ENCODE data around the gene BLVRA.
"Not testable (repeated sequence)": the region's sequence is repeated elsewhere in the genome, so short reads cannot be mapped to it uniquely, and the experiment has no call there.

The BLVRA gene

DNA sequence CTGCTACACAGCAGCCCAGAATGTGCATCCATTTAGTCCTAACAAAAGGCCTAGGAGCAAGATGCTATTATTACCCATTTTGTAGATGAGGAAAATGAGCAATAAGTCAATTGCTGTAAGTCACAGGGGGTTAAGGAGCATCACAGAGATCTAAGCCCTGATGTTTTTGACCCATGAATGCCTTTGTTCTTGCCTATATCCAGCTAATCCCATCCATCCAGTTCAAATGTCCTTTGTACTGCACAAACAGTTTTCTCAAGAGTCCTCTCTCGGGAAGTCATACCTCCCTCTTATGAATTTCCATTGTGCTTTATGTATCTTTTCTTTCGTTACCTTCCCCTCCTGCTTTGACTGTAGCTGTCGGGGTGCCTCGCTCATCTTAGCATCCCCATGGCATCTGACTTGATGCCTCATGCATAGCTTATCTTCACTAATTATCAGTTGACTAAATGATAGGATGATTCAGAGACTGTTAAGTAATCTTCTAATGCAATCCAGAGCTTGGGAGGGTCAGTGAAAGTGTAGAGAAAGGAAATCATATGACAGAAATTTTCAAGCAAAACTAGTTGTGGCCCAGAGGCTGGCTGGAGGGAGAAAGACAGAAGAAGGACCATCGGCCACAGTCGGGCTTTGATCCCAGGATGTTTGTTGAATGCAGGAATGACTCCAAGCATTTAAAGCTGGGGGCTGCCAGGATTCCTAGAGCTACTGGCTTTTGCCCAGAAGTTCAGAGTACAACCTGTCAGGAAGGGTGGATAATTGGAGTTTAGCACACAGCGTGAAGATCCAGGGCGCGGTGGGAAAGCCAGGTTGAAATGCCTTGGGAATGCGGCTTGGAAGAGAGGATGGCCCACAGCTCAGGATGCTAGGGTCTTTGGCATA, 23.5 kb downstream of the BLVRA start:
- DNase-seq (ENCODE audit: extremely low read depth, low read depth), result no peak
- TF ChIP-seq, protein P1, sequence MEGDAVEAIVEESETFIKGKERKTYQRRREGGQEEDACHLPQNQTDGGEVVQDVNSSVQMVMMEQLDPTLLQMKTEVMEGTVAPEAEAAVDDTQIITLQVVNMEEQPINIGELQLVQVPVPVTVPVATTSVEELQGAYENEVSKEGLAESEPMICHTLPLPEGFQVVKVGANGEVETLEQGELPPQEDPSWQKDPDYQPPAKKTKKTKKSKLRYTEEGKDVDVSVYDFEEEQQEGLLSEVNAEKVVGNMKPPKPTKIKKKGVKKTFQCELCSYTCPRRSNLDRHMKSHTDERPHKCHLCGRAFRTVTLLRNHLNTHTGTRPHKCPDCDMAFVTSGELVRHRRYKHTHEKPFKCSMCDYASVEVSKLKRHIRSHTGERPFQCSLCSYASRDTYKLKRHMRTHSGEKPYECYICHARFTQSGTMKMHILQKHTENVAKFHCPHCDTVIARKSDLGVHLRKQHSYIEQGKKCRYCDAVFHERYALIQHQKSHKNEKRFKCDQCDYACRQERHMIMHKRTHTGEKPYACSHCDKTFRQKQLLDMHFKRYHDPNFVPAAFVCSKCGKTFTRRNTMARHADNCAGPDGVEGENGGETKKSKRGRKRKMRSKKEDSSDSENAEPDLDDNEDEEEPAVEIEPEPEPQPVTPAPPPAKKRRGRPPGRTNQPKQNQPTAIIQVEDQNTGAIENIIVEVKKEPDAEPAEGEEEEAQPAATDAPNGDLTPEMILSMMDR (IDR thresholded peaks at IDR 0.05; ENCODE audit: low read depth, low read length, missing control alignments), result no peak
- no peak overlapping the region for H3K4me3 ChIP-seq (replicated peaks; ENCODE audit: low read depth, low read length)

DNA sequence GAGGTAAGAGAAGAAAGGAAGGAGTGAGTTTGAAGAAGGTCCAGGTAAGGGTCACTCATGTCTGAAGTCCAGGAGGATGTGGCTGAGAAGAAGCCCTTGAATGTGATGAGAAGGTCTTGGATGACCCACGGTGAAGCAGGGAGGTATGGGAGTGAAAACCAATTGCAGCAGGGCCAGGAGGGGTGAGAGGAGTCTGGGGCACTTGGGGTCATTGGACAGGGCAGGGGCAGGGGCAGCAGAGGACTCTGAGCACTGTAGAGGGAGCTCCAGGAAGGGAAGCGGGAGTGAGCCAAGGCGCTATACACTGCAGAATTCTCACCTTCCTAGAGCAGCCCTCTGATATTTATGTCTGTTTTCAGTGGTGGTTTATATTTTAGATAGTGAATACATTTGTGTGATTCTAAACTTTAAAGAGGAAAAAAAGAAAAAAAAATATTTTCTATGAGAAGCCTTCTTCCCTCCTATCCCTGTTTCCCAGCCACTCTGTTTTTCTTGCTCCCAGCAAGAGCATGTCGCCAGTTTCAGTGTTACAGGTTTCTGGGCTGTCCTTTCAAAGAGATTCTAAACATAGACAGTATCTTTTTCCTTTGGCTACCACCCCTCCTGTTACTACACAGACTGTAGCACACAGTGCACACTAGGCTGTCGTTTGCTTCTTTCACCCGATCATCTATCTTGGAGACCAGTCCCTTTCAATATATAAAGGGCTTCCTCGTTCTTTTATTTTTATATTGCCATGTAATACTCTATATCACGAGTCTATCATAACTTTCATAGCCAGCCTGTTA, 24.5 kb downstream of the BLVRA start:
- TF ChIP-seq, protein P1 (IDR thresholded peaks at IDR 0.05; ENCODE audit: low read depth, low read length, missing control alignments), result no peak
- DNase-seq (ENCODE audit: extremely low read depth, low read depth), result no peak
- H3K4me3 ChIP-seq (replicated peaks; ENCODE audit: low read depth, low read length), result no peak overlapping the region

DNA sequence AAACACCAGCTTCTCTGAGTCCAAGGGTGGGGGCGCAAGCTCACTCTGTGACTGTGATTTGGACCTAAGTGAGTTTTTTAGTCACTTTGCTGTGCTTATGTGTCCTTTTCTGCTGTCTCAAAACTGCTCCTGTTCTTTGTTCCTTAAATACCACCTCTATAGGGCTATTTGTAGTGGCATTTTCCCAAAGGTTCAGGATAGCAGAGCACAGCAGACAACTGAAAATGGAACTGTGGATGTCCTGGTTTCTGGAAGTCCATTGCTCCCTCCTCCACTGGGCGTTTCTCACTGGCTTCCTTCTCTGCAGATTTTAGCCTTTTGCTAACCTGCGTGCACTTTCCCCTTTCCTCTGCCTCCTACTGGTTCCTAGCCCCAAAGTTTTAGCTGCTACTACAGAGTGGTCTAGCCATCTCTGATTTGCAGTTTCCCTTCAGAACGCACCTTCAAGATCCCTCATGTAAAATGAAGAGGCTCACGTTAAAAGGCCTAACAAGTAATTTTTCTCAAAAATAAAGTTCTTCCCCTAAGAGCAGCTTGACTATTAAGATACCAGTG, 25.6 kb downstream of the BLVRA start:
- no peak for DNase-seq (ENCODE audit: extremely low read depth, low read depth)

DNA sequence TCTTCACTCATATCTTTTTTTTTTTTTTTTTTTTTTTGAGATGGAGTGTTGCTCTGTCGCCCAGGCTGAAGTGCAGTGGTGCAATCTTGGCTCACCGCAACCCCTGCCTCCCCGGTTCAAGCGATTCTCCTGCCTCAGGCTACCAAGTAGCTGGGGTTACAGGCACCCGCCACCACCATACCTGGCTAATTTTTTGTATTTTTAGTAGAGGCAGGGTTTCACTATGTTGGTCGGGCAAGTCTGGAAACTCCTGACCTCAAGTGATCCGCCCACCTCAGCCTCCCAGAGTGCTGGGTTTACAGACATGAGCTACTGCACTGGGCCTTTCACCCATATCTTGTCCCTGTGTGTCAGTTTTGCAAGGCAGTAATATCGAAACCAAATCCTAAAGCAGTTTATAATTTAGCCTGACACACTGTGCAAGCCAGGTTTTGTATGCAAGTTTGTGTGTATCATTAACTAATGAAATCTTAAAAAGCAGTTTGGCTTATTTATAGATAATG, 26.2 kb downstream of the BLVRA start:
- H3K4me3 ChIP-seq (replicated peaks; ENCODE audit: low read depth, low read length); DNase-seq (ENCODE audit: extremely low read depth, low read depth): not testable (repeated sequence)

More for the DNA sequence above, 25.6 kb downstream of the BLVRA start:
- no peak overlapping the region for H3K4me3 ChIP-seq (replicated peaks; ENCODE audit: low read depth, low read length)
- TF ChIP-seq, protein P1 (IDR thresholded peaks at IDR 0.05; ENCODE audit: low read depth, low read length, missing control alignments), result no peak

DNA sequence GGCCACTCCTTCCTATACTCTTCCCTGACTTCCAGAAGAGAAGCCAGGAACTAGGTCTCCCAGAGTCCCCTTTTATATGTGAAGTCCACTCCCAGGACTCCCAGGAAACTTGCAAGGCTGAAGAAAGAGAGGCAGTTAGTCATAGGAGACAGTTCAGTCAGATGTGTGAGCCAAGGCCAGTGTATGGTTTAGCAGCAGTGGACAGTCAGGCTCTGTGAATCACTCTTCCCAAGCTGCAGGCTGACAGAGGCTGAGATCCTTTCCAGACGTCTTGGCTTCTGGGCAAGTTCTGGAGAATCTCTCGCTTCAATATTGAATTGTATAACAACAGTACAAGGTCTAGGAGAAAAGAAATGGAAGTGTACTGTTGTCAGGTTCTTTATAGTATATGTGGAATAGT, 26.9 kb downstream of the BLVRA start:
- no peak overlapping the region for H3K4me3 ChIP-seq (replicated peaks; ENCODE audit: low read depth, low read length)
- TF ChIP-seq, protein P1 (IDR thresholded peaks at IDR 0.05; ENCODE audit: low read depth, low read length, missing control alignments), result no peak
- DNase-seq (ENCODE audit: extremely low read depth, low read depth), result peak; percentile 31

DNA sequence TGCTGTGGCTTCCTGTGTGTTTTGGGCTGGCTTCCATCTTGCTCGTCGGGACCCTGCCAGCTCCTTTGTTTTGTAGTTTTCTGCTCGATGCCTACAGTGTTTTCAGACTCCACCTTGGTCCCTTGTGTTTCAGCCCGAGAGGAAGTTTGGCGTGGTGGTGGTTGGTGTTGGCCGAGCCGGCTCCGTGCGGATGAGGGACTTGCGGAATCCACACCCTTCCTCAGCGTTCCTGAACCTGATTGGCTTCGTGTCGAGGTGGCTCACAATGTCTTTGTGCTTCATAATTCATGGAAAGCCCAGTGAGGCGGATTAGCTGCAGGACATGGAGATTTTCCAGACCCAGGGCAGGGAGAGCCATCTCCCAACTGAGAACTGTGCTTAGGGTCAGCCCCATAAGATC, 29.3 kb downstream of the BLVRA start:
- H3K4me3 ChIP-seq (replicated peaks; ENCODE audit: low read depth, low read length), result no peak overlapping the region
- TF ChIP-seq, protein P1 (IDR thresholded peaks at IDR 0.05; ENCODE audit: low read depth, low read length, missing control alignments), result no peak
- no peak for DNase-seq (ENCODE audit: extremely low read depth, low read depth)

DNA sequence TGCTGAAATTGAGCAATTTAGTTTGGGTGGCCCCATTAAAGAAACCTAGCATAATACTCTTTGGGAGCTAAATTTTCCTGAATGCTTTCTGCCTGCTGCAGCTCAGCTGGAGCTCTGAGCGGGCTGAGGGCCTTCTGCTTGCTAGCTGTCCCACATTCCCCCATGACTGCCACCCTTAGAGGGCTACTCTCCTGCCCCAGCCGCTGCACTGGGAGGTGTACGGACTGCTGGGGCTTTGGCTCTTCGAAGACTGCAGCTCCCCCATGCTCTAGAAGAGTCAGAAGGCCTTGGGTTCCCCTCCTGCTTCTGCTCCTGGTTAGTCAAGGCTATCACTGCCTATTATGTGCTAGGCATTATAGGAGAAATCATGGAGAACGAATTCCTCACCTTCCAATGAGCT, 31.5 kb downstream of the BLVRA start:
- no peak for DNase-seq (ENCODE audit: extremely low read depth, low read depth)
- no peak overlapping the region for H3K4me3 ChIP-seq (replicated peaks; ENCODE audit: low read depth, low read length)
- TF ChIP-seq, protein P1 (IDR thresholded peaks at IDR 0.05; ENCODE audit: low read depth, low read length, missing control alignments), result no peak
